GM12865 (cell line): ENCODE data around the gene BTN2A1.
A peak's percentile ranks its signal among the peaks of the same experiment; 100 is the strongest.

Source experiments
- DNase-seq: peaks from one replicate; pipeline ENCODE4 v3.0.0; 2010; ENCODE audit warnings: low read depth
- H3K4me3 ChIP-seq: 2 replicates; pipeline ENCODE4 v1.5.1; 2011; ENCODE audit warnings: mild to moderate bottlenecking, low read depth, low read length, control low read depth
- TF ChIP-seq, protein P1 (sequence below): IDR thresholded peaks from 2 replicates; pipeline ENCODE4 v1.5.1; 2011; ENCODE audit warnings: low read length, control low read depth, low read depth, inconsistent platforms; ENCODE audit not compliant: insufficient read depth; ENCODE audit errors: missing control alignments

BTN2A1 gene

DNA sequence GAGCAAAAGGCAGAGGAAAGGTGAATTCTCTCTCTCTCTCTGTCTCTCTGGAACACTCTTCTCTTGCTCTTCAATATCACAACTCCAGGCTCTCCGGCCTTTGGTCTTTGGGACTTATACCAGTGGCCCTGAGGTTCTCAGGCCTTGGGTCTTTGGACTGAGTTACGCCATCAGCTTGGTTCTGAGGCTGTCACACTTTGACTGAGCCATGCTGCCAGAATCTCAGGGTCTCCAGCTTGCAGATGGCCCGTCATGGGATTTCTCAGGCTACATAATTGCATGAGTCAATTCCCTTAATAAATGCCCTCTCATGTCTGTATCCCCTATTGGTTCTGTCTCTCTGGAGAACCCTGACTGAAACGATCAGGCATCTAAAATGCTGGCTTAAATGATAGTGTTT is 12.9 kb downstream of the BTN2A1 start:
- TF ChIP-seq, protein P1, sequence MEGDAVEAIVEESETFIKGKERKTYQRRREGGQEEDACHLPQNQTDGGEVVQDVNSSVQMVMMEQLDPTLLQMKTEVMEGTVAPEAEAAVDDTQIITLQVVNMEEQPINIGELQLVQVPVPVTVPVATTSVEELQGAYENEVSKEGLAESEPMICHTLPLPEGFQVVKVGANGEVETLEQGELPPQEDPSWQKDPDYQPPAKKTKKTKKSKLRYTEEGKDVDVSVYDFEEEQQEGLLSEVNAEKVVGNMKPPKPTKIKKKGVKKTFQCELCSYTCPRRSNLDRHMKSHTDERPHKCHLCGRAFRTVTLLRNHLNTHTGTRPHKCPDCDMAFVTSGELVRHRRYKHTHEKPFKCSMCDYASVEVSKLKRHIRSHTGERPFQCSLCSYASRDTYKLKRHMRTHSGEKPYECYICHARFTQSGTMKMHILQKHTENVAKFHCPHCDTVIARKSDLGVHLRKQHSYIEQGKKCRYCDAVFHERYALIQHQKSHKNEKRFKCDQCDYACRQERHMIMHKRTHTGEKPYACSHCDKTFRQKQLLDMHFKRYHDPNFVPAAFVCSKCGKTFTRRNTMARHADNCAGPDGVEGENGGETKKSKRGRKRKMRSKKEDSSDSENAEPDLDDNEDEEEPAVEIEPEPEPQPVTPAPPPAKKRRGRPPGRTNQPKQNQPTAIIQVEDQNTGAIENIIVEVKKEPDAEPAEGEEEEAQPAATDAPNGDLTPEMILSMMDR, result no peak
- no peak for DNase-seq
- no peak overlapping the region for H3K4me3 ChIP-seq

DNA sequence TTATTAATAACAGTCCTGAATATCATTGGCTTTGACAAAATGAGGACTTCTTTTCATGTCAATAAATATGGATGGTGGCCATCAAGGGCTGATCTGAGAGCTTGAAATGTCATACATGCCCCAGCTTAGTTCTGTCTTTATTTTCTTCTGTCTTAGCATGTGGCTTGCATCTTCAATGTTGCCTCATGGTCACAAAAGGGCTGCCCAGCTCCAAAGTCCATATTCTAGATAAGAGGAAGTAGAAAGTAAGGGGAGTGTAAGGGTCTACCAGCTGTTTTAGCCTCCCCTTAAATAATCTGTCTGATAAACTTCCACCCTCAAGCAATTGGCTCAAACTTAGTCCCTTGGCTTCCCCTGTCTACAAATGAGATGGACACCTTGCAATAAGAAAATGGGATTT is 14.2 kb downstream of the BTN2A1 start:
- DNase-seq, result no peak
- TF ChIP-seq, protein P1, result no peak
- no peak overlapping the region for H3K4me3 ChIP-seq

DNA sequence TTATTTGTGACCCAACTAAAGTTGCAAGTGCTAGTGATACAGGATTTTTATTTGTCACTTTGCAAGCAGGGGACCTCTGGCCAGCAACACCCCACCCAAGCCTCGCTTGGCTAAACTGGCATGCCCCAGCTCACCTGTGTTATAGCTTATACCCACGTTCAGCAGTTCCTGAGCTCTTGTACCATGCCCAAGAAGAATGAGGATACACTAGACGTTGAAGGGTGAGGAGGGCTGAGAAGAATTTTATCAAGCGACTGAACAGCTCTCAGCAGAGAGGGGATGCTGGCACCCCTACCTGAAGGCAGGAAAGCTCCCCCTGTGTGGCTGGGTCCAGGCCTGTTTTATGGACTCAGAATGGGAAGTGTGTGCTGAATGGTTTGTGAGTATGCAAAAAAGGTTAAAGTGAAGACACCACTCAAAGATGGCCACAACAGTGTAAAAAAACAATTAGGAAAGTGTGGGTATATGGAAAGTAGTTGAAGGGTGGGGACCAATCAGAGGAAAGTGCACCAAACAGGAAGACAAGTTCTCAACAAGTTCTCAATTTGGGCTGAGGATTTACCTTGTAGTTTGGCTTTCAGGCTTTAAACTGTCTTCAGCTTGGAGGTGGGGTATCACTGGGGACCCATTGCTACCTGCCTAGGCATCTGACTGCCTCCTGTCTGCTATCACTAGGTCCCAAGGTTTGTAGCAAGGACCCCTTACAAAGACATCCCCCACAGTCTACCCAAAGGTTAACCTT is 15.0 kb downstream of the BTN2A1 start:
- DNase-seq, result peak; percentile 46
- TF ChIP-seq, protein P1, result no peak
- no peak overlapping the region for H3K4me3 ChIP-seq

DNA sequence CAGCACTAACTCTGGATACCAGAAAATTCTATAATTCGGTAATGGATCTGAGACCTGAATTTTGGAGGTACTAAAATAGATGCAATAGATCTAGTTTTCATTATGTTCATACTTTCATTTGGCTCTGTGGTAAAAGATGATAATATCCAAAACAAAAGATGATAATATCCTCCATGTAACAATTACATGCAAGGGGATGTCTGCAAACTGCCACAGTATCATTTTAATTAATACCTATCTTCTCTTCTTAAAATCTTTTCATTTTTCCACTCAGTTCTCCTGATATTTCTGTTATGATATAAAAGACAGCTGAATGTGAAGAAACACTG is 15.6 kb downstream of the BTN2A1 start:
- DNase-seq, result no peak
- TF ChIP-seq, protein P1, result no peak
- H3K4me3 ChIP-seq, result peak overlapping the region; percentile 98

DNA sequence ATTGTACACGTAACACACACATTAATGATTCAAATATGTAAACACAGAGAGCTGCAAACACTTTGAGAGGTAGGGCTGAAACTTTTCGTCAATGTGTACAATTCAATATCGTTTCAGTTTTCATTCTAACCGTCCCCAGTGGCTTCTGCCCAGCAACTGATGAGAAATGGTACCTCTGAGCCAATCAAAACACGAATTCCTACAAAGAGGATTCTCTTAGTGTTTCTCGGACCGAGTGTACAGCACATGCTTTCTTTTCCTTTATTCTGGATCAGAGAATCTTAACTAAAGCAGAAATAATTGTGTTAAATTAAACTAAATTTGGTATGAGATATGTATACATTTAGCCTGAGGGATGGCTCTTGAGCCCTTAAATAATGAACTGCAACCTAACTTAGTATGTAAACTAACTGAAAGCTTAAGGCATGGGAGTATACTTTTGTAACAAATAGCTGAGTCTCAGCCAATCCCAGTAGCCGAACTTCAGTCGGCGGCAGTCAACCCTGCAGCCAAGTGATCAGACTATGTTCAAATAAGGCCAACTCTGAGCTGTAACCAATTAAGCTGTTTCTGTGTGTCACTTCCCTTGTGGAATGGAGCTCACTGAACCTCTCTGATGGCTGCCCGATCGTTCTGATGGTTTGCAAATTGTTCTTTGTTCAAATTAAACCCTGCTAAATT is 16.1 kb downstream of the BTN2A1 start:
- TF ChIP-seq, protein P1, result no peak
- DNase-seq, result peak; percentile 98
- H3K4me3 ChIP-seq, result peak overlapping the region; percentile 98

DNA sequence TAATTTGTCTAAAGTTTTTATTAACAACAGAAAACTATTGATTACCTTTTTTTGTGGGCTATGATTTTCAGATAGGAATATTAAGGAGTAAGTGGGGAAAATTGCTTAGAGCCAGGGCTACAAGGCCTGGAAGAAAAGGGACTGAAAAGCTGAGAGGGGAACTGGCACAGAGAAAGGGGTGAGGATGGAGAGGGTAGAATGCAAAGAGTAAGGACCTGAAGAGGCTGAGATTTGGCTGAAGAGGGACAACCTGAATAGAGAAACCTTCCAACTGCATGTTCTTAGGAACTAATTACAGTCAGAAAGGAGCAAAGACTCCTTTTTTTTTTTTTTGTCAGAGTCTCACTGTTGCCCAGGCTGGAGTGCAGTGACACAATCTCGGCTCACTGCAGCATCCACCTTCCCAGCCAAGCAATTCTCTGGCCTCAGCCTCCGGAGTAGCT is 16.7 kb downstream of the BTN2A1 start:
- peak overlapping the region; percentile 98 for H3K4me3 ChIP-seq
- no peak for DNase-seq
- TF ChIP-seq, protein P1, result no peak
